T follicular helper cell (primary cell): Measurements from ENCODE around the gene TAS2R19.
"Not testable (repeated sequence)": the region's sequence is repeated elsewhere in the genome, so short reads cannot be mapped to it uniquely, and the experiment has no call there.

Source experiments
- DNase-seq: peaks from one replicate; pipeline ENCODE4 v3.0.0-alpha.2; 2020; ENCODE audit warnings: low read depth
- total RNA-seq, 2 experiments: gene quantifications; one replicate each; lab custom pipeline; 2026; lab: John Stamatoyannopoulos, UW

TAS2R19 gene
- total RNA-seq: 1.0 to 1.3 reads per million in 2 experiments

GRCh38 chr12:11022520-11022919 is at the start of gene TAS2R19:
Gene TAS2R19, minus strand, starts transcription at chr12:11022620. Its CDS starts 49 bp downstream, at chr12:11022571.
- no peak for DNase-seq

GRCh38 chr12:11071414-11071813 is 49.0 kb upstream of the TAS2R19 start:
- DNase-seq: no peak

- DNase-seq: no peak
Observed at GRCh38 chr12:11070999-11071398, 48.6 kb upstream of the TAS2R19 start.

- no peak for DNase-seq
Observed at GRCh38 chr12:11069854-11070365, 47.5 kb upstream of the TAS2R19 start.

GRCh38 chr12:11067514-11067913 is 45.1 kb upstream of the TAS2R19 start:
- no peak for DNase-seq

GRCh38 chr12:11062194-11062593 is 39.8 kb upstream of the TAS2R19 start, which contains the start of gene TAS2R46:
Gene TAS2R46, minus strand, starts transcription at chr12:11062294. Its CDS starts 0 bp downstream, at chr12:11062294.
- DNase-seq: not testable (repeated sequence)

GRCh38 chr12:11059784-11060183 is 37.4 kb upstream of the TAS2R19 start:
- no peak for DNase-seq

- no peak for DNase-seq
Observed at GRCh38 chr12:11059041-11059440, 36.6 kb upstream of the TAS2R19 start.

- no peak for DNase-seq
Observed at GRCh38 chr12:11055306-11055705, 32.9 kb upstream of the TAS2R19 start.

GRCh38 chr12:11049806-11050531 is 27.5 kb upstream of the TAS2R19 start:
- DNase-seq: not testable (repeated sequence)

GRCh38 chr12:11041366-11041765 is 18.9 kb upstream of the TAS2R19 start:
- DNase-seq: not testable (repeated sequence)

- no peak for DNase-seq
Observed at GRCh38 chr12:11040162-11040561, 17.7 kb upstream of the TAS2R19 start.

GRCh38 chr12:11039171-11039570 is 16.8 kb upstream of the TAS2R19 start:
- no peak for DNase-seq

GRCh38 chr12:11033959-11034358 is 11.5 kb upstream of the TAS2R19 start:
- not testable (repeated sequence) for DNase-seq

- DNase-seq: no peak
Observed at GRCh38 chr12:11031307-11031706, 8.9 kb upstream of the TAS2R19 start, which contains the start of gene TAS2R31. Gene TAS2R31, minus strand, starts transcription at chr12:11031407. Its CDS starts 72 bp downstream, at chr12:11031335.

- no peak for DNase-seq
Observed at GRCh38 chr12:11026118-11026517, 3.7 kb upstream of the TAS2R19 start.

GRCh38 chr12:11023387-11023786 is 967 bp upstream of the TAS2R19 start:
- DNase-seq: no peak

- no peak for DNase-seq
Observed at GRCh38 chr12:11016937-11017336, 5.5 kb downstream of the TAS2R19 start.

GRCh38 chr12:11015775-11016430 is 6.5 kb downstream of the TAS2R19 start:
- no peak for DNase-seq

- DNase-seq: no peak
Observed at GRCh38 chr12:11014234-11014633, 8.2 kb downstream of the TAS2R19 start.

GRCh38 chr12:11007608-11008007 is 14.8 kb downstream of the TAS2R19 start:
- no peak for DNase-seq

- no peak for DNase-seq
Observed at GRCh38 chr12:10998204-10998603, 24.2 kb downstream of the TAS2R19 start, which contains the start of gene TAS2R20. Gene TAS2R20, minus strand, starts transcription at chr12:10998304. Its CDS starts 429 bp downstream, at chr12:10997875.

- DNase-seq: no peak
Observed at GRCh38 chr12:10994307-10994706, 28.1 kb downstream of the TAS2R19 start.
